AG04449 (cell line): ENCODE results near the gene PPARA.

Experiments
- CTCF ChIA-PET: fragments of 350-600 bp; formaldehyde crosslinking; extraction: SDS; loops from one replicate; lab custom pipeline; 2021; ENCODE audit warnings: antibody characterized with exemption; lab: Yijun Ruan, JAX
- POLR2A ChIA-PET: fragments of 400-600, 350-600 bp; formaldehyde crosslinking; extraction: SDS; loops from one replicate; lab custom pipeline; 2020; ENCODE audit warnings: antibody characterized with exemption, inconsistent platforms; lab: Yijun Ruan, JAX
- DNase-seq: peaks from one replicate; pipeline ENCODE4 v3.0.0-alpha.2; 2010; ENCODE audit warnings: low read depth, low spot score
- H3K4me3 ChIP-seq: 2 replicates; pipeline ENCODE4 v1.5.1; 2011; ENCODE audit warnings: low read depth, mild to moderate bottlenecking, control low read depth, low read length
- CTCF ChIP-seq: IDR thresholded peaks from one replicate; pipeline ENCODE4 v1.5.1; 2011; ENCODE audit warnings: mild to moderate bottlenecking, moderate library complexity, low read length, control low read depth, inconsistent platforms; ENCODE audit not compliant: insufficient read depth; ENCODE audit errors: missing control alignments

Gene PPARA

GRCh38 chr22:46272762-46273431 lies 122.6 kb downstream of the PPARA start:
- TF ChIP-seq CTCF = no peak
- POLR2A ChIA-PET = no interaction called here
- H3K4me3 ChIP-seq = no peak overlapping the region
- no peak for DNase-seq
- CTCF ChIA-PET = no interaction called here

- no peak for DNase-seq
- ChIA-PET POLR2A (no interaction called here), CTCF (interaction anchor here (1.1 kb wide), 1 partner anchor 151 kb away, joined by 3 read pairs; no protein-coding TSS in a partner anchor)
- TF ChIP-seq CTCF = no peak
- H3K4me3 ChIP-seq = no peak overlapping the region
Observed at GRCh38 chr22:46273432-46274148, 123.3 kb downstream of the PPARA start.

GRCh38 chr22:46274381-46274780 lies 124.1 kb downstream of the PPARA start:
- ChIA-PET CTCF (interaction anchor here (1.1 kb wide), 1 partner anchor 152 kb away, joined by 3 read pairs; no protein-coding TSS in a partner anchor), POLR2A (no interaction called here)
- TF ChIP-seq CTCF = no peak
- H3K4me3 ChIP-seq = no peak overlapping the region
- no peak for DNase-seq

- CTCF ChIA-PET = interaction anchor here (1.1 kb wide), 1 partner anchor 24 kb away, joined by 3 read pairs; no protein-coding TSS in a partner anchor
- H3K4me3 ChIP-seq = no peak overlapping the region
- POLR2A ChIA-PET = no interaction called here
Observed at GRCh38 chr22:46275455-46276122, 125.3 kb downstream of the PPARA start.

GRCh38 chr22:46276563-46276962 lies 126.2 kb downstream of the PPARA start:
- no peak overlapping the region for H3K4me3 ChIP-seq
- CTCF ChIA-PET = interaction anchor here (1.1 kb wide), 1 partner anchor 160 kb away, joined by 3 read pairs; no protein-coding TSS in a partner anchor
- TF ChIP-seq CTCF = no peak
- POLR2A ChIA-PET = interaction anchor here (0.8 to 1.4 kb wide), 2 partner anchors 26 to 63 kb away, joined by 3 read pairs; no protein-coding TSS in a partner anchor
- no peak for DNase-seq

More at GRCh38 chr22:46275455-46276122, 125.3 kb downstream of the PPARA start:
- TF ChIP-seq CTCF = no peak
- no peak for DNase-seq
